K562 (cell line): ENCODE data around the gene ANKS1B.

Experiments
- BHLHE40 ChIP-seq: IDR thresholded peaks from 2 replicates; pipeline ENCODE4 v1.6.1; 2011; ENCODE audit warnings: low read length, improper control_type of control experiment
- CHD1 ChIP-seq: fragments of 200-600 bp; sonication (generic); IDR thresholded peaks from one replicate; pipeline ENCODE4 v1.6.1; 2012; ENCODE audit warnings: mild to moderate bottlenecking, moderate library complexity, low read length, inconsistent platforms
- PHF8 ChIP-seq: fragments of 200-600 bp; sonication (generic); IDR thresholded peaks from 2 replicates; pipeline ENCODE4 v1.6.1; 2012; ENCODE audit warnings: mixed run types, mild to moderate bottlenecking, inconsistent platforms, low read length, moderate library complexity, borderline replicate concordance
- POLR2A ChIP-seq: fragments of 450-650 bp; conservative IDR thresholded peaks from 2 replicates; pipeline ENCODE4 v1.6.1; 2016
- RFX1 ChIP-seq: fragments of 450-650 bp; IDR thresholded peaks from 2 replicates; pipeline ENCODE4 v1.6.1; 2016; ENCODE audit warnings: mild to moderate bottlenecking, moderate library complexity
- SPI1 ChIP-seq: IDR thresholded peaks from 2 replicates; pipeline ENCODE4 v1.6.1; 2011; ENCODE audit warnings: low read depth, low read length, control low read depth, borderline replicate concordance
- STAG1 ChIP-seq: sonication (generic); formaldehyde crosslinking; IDR thresholded peaks from 2 replicates; pipeline ENCODE4 v1.5.0; 2020; ENCODE audit warnings: missing genetic modification reagents, borderline replicate concordance
- ZNF282 ChIP-seq: sonication (generic); formaldehyde crosslinking; IDR thresholded peaks from 2 replicates; pipeline ENCODE4 v1.8.1; 2023; ENCODE audit warnings: missing genetic modification reagents
- TF ChIP-seq, protein P1 (sequence below), 3 experiments: fragments of 200-800 bp in 1 of 3; sonication (Bioruptor generic) in 1 of 3; sonication (generic) in 1 of 3; formaldehyde crosslinking in 1 of 3; IDR thresholded peaks; 2 replicates each; pipeline versions ENCODE4 v1.6.1 to v1.8.0; 2016 to 2022; ENCODE audit warnings: mild to moderate bottlenecking in 2 of 3, missing compliant biosample characterization in 2 of 3, missing genetic modification characterization in 2 of 3, missing genetic modification reagents in 1 of 3
- TF ChIP-seq, protein P2 (sequence below), 3 experiments: IDR thresholded peaks in 2 of 3; conservative IDR thresholded peaks in 1 of 3; 2 replicates each; pipeline ENCODE4 v1.5.1; 2011 to 2012; ENCODE audit warnings: low read length in 3 of 3, mild to moderate bottlenecking in 3 of 3, control low read depth in 2 of 3, improper control_type of control experiment in 1 of 3, inconsistent platforms in 1 of 3, low read depth in 1 of 3, mixed read lengths in 1 of 3, moderate library complexity in 1 of 3; ENCODE audit not compliant: insufficient read depth in 2 of 3
- TF ChIP-seq, protein P3 (sequence below): fragments of 250-450 bp; sonication (Bioruptor Pico); IDR thresholded peaks from 2 replicates; pipeline ENCODE4 v1.8.0; 2021; ENCODE audit warnings: moderate library complexity, mild to moderate bottlenecking, inconsistent platforms

- TF ChIP-seq RFX1 (no peak), SPI1 (no peak), CHD1 (no peak), POLR2A (no peak), ZNF282 (CRISPR knock-in tag) (no peak), STAG1 (CRISPR knock-in tag) (no peak), BHLHE40 (no peak), PHF8 (no peak)
- TF ChIP-seq, protein P1, sequence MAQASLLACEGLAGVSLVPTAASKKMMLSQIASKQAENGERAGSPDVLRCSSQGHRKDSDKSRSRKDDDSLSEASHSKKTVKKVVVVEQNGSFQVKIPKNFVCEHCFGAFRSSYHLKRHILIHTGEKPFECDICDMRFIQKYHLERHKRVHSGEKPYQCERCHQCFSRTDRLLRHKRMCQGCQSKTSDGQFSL (CRISPR knock-in tag; IDR thresholded peaks at IDR 0.05) = no peak
- TF ChIP-seq, protein P1 (tag; IDR thresholded peaks at IDR 0.05) = no peak
- TF ChIP-seq, protein P2, sequence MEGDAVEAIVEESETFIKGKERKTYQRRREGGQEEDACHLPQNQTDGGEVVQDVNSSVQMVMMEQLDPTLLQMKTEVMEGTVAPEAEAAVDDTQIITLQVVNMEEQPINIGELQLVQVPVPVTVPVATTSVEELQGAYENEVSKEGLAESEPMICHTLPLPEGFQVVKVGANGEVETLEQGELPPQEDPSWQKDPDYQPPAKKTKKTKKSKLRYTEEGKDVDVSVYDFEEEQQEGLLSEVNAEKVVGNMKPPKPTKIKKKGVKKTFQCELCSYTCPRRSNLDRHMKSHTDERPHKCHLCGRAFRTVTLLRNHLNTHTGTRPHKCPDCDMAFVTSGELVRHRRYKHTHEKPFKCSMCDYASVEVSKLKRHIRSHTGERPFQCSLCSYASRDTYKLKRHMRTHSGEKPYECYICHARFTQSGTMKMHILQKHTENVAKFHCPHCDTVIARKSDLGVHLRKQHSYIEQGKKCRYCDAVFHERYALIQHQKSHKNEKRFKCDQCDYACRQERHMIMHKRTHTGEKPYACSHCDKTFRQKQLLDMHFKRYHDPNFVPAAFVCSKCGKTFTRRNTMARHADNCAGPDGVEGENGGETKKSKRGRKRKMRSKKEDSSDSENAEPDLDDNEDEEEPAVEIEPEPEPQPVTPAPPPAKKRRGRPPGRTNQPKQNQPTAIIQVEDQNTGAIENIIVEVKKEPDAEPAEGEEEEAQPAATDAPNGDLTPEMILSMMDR (IDR thresholded peaks at IDR 0.05 in 2 of 3, conservative IDR thresholded peaks at IDR 0.05 in 1 of 3; ENCODE audit: insufficient read depth in 2 of 3, low read depth in 1 of 3, low read length in 3 of 3) = no peak
- TF ChIP-seq, protein P3, sequence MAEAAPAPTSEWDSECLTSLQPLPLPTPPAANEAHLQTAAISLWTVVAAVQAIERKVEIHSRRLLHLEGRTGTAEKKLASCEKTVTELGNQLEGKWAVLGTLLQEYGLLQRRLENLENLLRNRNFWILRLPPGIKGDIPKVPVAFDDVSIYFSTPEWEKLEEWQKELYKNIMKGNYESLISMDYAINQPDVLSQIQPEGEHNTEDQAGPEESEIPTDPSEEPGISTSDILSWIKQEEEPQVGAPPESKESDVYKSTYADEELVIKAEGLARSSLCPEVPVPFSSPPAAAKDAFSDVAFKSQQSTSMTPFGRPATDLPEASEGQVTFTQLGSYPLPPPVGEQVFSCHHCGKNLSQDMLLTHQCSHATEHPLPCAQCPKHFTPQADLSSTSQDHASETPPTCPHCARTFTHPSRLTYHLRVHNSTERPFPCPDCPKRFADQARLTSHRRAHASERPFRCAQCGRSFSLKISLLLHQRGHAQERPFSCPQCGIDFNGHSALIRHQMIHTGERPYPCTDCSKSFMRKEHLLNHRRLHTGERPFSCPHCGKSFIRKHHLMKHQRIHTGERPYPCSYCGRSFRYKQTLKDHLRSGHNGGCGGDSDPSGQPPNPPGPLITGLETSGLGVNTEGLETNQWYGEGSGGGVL (CRISPR knock-in tag) = no peak
Measured at GRCh38 chr12:98951406-98951805, 1033.3 kb downstream of the ANKS1B start.
